DMS 273 (cell line): ENCODE data around the gene KRTAP5-1.

Experiments
- DNase-seq: peaks from one replicate; lab custom pipeline; 2025; ENCODE audit not compliant: unreplicated experiment; lab: John Stamatoyannopoulos, UW

Gene KRTAP5-1

GRCh38 chr11:1545432-1545831, 39.7 kb downstream of the KRTAP5-1 start:
- no peak for DNase-seq

- no peak for DNase-seq
Measured at GRCh38 chr11:1544536-1544935, 40.5 kb downstream of the KRTAP5-1 start.

- DNase-seq: no peak
Measured at GRCh38 chr11:1543606-1544263, 41.3 kb downstream of the KRTAP5-1 start.

GRCh38 chr11:1542267-1542666, 42.8 kb downstream of the KRTAP5-1 start:
- no peak for DNase-seq

GRCh38 chr11:1541474-1542204, 43.4 kb downstream of the KRTAP5-1 start:
- DNase-seq: no peak

GRCh38 chr11:1540074-1540473, 45.0 kb downstream of the KRTAP5-1 start:
- no peak for DNase-seq

- DNase-seq: no peak
Measured at GRCh38 chr11:1538153-1538552, 46.9 kb downstream of the KRTAP5-1 start.

GRCh38 chr11:1536065-1536843, 48.8 kb downstream of the KRTAP5-1 start:
- DNase-seq: no peak

- DNase-seq: no peak
Measured at GRCh38 chr11:1534682-1535081, 50.4 kb downstream of the KRTAP5-1 start.
